Neutrophil (primary cell): ENCODE results near the gene IL1RN.
A peak's percentile ranks its signal among the peaks of the same experiment; 100 is the strongest.

Source experiments
- H3K27ac ChIP-seq: fragments of 200-600 bp; sonication (generic); 2 replicates; pipeline ENCODE4 v1.5.1; 2016; ENCODE audit warnings: mild to moderate bottlenecking, moderate library complexity
- H3K27me3 ChIP-seq: fragments of 200-600 bp; sonication (generic); 2 replicates; pipeline ENCODE4 v1.6.0; 2016; ENCODE audit warnings: mild to moderate bottlenecking
- H3K36me3 ChIP-seq: fragments of 200-600 bp; sonication (generic); 2 replicates; pipeline ENCODE4 v1.5.1; 2017
- H3K4me1 ChIP-seq, 2 experiments: fragments of 200-600 bp in 1 of 2; sonication (generic) in 1 of 2; 1 replicate in 1 of 2; 2 replicates in 1 of 2; pipeline versions ENCODE4 v1.5.1 to v1.6.1; 2013 to 2016; ENCODE audit warnings: low read depth in 1 of 2, low read length in 1 of 2, mild to moderate bottlenecking in 1 of 2, moderate library complexity in 1 of 2; ENCODE audit not compliant: control insufficient read depth in 1 of 2, insufficient read depth in 1 of 2
- H3K4me3 ChIP-seq, 2 experiments: fragments of 200-600 bp in 1 of 2; sonication (generic) in 1 of 2; 1 replicate in 1 of 2; 2 replicates in 1 of 2; pipeline ENCODE4 v1.5.1; 2013 to 2016; ENCODE audit warnings: low read depth in 1 of 2, low read length in 1 of 2, mild to moderate bottlenecking in 1 of 2, moderate library complexity in 1 of 2
- H3K9me3 ChIP-seq: fragments of 200-600 bp; sonication (generic); 2 replicates; pipeline ENCODE4 v1.5.1; 2016
- TF ChIP-seq, protein P1 (sequence below): fragments of 200-600 bp; sonication (generic); IDR thresholded peaks from 2 replicates; pipeline ENCODE4 v1.5.1; 2016; ENCODE audit warnings: antibody characterized with exemption

IL1RN gene

DNA sequence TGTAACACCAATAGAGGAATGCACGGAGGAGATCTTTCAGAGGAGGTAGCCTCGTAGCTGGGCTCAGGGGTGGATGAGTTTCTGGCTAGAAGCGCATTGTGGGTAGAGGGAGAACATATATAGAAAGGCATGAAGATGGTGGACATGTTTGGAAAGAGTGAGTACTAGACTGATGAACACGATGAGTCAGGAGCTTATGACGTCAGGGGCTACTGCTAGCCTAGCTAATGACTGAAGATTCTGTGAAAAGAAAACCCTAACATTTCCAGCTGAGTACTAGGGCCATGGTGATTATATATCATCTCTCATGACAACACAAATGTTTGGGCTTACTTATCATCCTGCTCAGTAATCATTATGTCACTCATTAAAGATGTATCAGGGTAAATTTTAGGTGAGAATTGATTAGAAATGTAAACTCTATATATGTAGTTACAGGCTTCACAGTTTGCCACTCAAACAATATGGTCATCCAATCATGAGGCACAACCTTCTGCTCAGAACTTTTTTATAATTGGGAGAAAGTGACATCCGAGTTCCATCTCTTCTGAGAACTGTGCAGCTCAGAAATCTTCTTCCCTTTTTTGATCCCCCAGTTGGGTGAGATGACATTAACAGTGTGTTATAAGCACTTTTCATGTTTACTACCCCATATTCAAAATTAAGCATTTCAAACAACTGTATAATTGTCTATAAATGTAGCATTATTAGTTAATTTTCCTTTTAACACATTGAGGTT lies 22.2 kb upstream of the IL1RN start:
- Histone ChIP-seq H3K36me3 (no peaks in the 10 kb centered on the region), H3K27me3 (no peaks in the 10 kb centered on the region), H3K27ac (no peak overlapping the region), H3K9me3 (no peaks in the 10 kb centered on the region), H3K4me3 (no peak overlapping the region), H3K4me1 (no peaks in the 10 kb centered on the region)
- TF ChIP-seq, protein P1, sequence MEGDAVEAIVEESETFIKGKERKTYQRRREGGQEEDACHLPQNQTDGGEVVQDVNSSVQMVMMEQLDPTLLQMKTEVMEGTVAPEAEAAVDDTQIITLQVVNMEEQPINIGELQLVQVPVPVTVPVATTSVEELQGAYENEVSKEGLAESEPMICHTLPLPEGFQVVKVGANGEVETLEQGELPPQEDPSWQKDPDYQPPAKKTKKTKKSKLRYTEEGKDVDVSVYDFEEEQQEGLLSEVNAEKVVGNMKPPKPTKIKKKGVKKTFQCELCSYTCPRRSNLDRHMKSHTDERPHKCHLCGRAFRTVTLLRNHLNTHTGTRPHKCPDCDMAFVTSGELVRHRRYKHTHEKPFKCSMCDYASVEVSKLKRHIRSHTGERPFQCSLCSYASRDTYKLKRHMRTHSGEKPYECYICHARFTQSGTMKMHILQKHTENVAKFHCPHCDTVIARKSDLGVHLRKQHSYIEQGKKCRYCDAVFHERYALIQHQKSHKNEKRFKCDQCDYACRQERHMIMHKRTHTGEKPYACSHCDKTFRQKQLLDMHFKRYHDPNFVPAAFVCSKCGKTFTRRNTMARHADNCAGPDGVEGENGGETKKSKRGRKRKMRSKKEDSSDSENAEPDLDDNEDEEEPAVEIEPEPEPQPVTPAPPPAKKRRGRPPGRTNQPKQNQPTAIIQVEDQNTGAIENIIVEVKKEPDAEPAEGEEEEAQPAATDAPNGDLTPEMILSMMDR = no peak

DNA sequence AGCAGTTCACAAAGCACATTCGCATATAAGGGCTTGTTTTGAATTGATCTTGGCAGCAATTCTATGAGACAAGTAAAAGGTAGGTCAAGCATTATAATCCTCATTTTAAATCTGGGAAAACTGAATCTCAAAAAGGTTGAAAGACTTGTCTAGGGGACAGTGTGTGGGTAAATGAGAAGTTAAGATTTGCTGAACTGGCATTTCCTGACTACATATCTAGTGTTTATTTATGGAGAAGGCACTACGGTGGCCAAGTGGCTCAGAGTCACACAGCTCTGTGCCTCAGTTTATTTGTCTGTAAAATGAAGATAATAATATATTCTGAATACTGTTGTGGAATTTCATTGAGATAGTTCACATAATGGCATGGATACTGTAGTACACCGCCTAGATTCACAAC lies 16.3 kb upstream of the IL1RN start:
- Histone ChIP-seq H3K4me3 (peak overlapping the region; percentile 12 to 41), H3K36me3 (no peaks in the 10 kb centered on the region), H3K4me1 (peaks cover 54 to 56% of the 10 kb centered on the region in 2 experiments), H3K9me3 (no peaks in the 10 kb centered on the region), H3K27me3 (no peaks in the 10 kb centered on the region), H3K27ac (peak overlapping the region; percentile 88)
- TF ChIP-seq, protein P1 = no peak

DNA sequence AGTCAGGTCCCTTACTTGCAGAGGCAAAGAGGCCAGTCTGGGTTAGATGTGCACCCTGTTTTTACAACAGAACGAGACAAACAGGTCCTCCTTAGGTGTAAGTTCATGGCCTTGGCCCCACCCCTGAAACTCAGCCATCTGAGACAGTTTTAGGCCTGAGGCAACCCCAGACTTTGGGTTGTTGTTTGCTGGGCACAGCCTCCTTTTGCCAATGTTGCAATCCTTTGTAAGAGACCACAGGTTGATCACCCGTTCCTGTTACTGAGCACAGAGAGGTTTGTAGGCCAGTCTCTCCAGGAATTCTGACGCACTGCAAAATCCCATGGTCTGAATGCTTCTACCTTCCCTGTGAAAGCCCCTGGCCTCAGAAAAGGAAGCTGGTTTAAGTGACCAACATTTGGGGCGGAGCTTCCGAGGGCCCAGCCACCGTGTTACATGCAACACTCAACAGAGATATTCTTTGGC lies 15.5 kb upstream of the IL1RN start:
- Histone ChIP-seq H3K9me3 (no peaks in the 10 kb centered on the region), H3K27me3 (no peaks in the 10 kb centered on the region), H3K4me3 (peak overlapping the region; percentile 12 to 41), H3K4me1 (peaks cover 61 to 63% of the 10 kb centered on the region in 2 experiments), H3K27ac (peak overlapping the region; percentile 88), H3K36me3 (no peaks in the 10 kb centered on the region)
- TF ChIP-seq, protein P1 = no peak

DNA sequence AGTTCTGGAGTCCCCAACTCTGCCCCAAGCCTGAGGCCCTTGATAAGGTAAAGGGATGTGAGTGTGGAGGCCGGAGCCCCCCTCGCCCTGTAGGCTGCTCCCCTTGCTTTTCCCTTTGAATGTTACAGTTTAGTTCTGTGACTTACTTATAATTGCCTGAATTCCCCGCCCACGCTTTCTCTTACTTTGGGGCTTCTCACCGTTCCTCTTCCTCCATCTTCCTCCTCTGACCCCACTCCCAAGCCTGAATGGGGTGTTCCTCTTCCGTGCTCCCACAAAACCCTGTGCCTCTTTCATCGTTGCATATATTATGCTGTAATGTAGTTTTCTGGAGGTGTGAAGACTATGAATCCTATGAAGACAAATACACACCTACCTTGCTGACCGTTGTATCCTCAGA lies 15.0 kb upstream of the IL1RN start:
- Histone ChIP-seq H3K4me3 (peak overlapping the region; percentile 1 to 41), H3K27me3 (no peaks in the 10 kb centered on the region), H3K36me3 (no peaks in the 10 kb centered on the region), H3K27ac (peak overlapping the region; percentile 88), H3K9me3 (no peaks in the 10 kb centered on the region), H3K4me1 (peaks cover 67 to 69% of the 10 kb centered on the region in 2 experiments)
- TF ChIP-seq, protein P1 = no peak

DNA sequence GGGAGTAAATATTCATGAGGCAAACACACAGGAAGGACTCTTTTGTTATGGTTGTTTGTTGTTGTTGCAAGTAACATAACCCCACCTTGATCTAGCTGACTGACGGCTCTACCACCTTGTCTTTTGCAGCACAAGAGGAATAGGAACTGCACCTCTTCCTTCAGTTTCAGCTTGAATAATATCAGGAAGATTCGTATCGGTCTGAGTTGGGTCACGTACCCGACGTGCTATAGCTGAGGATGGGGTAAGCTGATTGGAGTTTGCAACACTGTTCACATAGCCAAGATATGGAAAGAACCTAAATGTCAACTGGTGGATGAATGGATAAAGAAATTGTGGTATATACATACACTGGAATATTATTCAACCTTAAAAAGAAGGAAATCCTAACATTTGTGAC lies 14.5 kb upstream of the IL1RN start:
- no peaks in the 10 kb centered on the region for H3K9me3 ChIP-seq
- peak overlapping the region; percentile 1 to 41 for H3K4me3 ChIP-seq
- no peaks in the 10 kb centered on the region for H3K36me3 ChIP-seq
- H3K27ac ChIP-seq = peak overlapping the region; percentile 88
- H3K4me1 ChIP-seq = peaks cover 71 to 73% of the 10 kb centered on the region in 2 experiments
- TF ChIP-seq, protein P1 = no peak
- H3K27me3 ChIP-seq = no peaks in the 10 kb centered on the region
